ENCODE measurements around the gene GJA5. TPM values are rescaled to one million over a fixed set of nuclear protein-coding genes. Genes with fewer than 3 reads are reported as not detected.

GJA5 gene
- polyA plus RNA-seq, 1 experiment = not detected

GRCh38 chr1:147804942-147805723 is 44.7 kb upstream of the GJA5 start:
- TF ChIP-seq, protein P1, sequence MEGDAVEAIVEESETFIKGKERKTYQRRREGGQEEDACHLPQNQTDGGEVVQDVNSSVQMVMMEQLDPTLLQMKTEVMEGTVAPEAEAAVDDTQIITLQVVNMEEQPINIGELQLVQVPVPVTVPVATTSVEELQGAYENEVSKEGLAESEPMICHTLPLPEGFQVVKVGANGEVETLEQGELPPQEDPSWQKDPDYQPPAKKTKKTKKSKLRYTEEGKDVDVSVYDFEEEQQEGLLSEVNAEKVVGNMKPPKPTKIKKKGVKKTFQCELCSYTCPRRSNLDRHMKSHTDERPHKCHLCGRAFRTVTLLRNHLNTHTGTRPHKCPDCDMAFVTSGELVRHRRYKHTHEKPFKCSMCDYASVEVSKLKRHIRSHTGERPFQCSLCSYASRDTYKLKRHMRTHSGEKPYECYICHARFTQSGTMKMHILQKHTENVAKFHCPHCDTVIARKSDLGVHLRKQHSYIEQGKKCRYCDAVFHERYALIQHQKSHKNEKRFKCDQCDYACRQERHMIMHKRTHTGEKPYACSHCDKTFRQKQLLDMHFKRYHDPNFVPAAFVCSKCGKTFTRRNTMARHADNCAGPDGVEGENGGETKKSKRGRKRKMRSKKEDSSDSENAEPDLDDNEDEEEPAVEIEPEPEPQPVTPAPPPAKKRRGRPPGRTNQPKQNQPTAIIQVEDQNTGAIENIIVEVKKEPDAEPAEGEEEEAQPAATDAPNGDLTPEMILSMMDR (IDR thresholded peaks at IDR 0.05; ENCODE audit: low read depth, low read length) = no peak
- DNase-seq (ENCODE audit: low read depth, low spot score) = no peak
- H3K27me3 ChIP-seq (ENCODE audit: control insufficient read depth, insufficient read depth, low read length) = no peaks in the 10 kb centered on the region
- no peak overlapping the region for H3K4me3 ChIP-seq (ENCODE audit: low read depth, low read length)
- no peaks in the 10 kb centered on the region for H3K9me3 ChIP-seq (ENCODE audit: control insufficient read depth, insufficient read depth, low read length)
- CTCF ChIA-PET = no interaction called here
- H3K27ac ChIP-seq (ENCODE audit: low read depth, low read length) = peak overlapping the region; percentile 21
- POLR2A ChIA-PET = no interaction called here

DNA sequence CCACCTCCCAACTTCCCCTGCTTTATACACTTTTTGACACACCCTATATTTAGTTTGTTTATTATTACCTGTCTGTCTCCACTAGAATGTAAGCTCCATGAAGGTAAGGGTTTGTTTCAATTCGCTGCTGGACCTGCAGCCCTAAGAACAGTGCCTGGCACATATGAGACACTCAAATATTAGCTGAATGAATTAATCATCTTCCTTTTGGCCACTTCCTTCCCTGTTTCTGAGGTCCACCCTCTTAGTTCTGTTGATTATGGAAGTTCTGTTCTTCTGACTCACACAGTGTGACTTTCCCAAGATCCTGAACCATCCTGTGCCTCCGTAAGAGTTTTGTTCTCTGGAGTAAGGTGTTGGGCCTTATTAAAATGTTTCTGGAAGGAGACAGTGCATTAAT is 40.4 kb upstream of the GJA5 start:
- DNase-seq (ENCODE audit: low read depth, low spot score) = no peak
- no peak overlapping the region for H3K27ac ChIP-seq (ENCODE audit: low read depth, low read length)
- H3K4me3 ChIP-seq (ENCODE audit: low read depth, low read length) = no peak overlapping the region
- no peaks in the 10 kb centered on the region for H3K9me3 ChIP-seq (ENCODE audit: control insufficient read depth, insufficient read depth, low read length)
- TF ChIP-seq, protein P1 (IDR thresholded peaks at IDR 0.05; ENCODE audit: low read depth, low read length) = no peak
- POLR2A ChIA-PET = no interaction called here
- CTCF ChIA-PET = interaction anchor here (0.6 kb wide), 1 partner anchor 130 kb away, joined by 4 read pairs; no protein-coding TSS in a partner anchor
- no peaks in the 10 kb centered on the region for H3K27me3 ChIP-seq (ENCODE audit: control insufficient read depth, insufficient read depth, low read length)

- DNase-seq (ENCODE audit: low read depth, low spot score) = no peak
- TF ChIP-seq, protein P1 (IDR thresholded peaks at IDR 0.05; ENCODE audit: low read depth, low read length) = no peak
- no peak overlapping the region for H3K4me3 ChIP-seq (ENCODE audit: low read depth, low read length)
- no peak overlapping the region for H3K27ac ChIP-seq (ENCODE audit: low read depth, low read length)
- CTCF ChIA-PET = no interaction called here
- H3K27me3 ChIP-seq (ENCODE audit: control insufficient read depth, insufficient read depth, low read length) = no peaks in the 10 kb centered on the region
- no peaks in the 10 kb centered on the region for H3K9me3 ChIP-seq (ENCODE audit: control insufficient read depth, insufficient read depth, low read length)
- POLR2A ChIA-PET = no interaction called here
Measured at GRCh38 chr1:147798731-147799130, 38.3 kb upstream of the GJA5 start.

DNA sequence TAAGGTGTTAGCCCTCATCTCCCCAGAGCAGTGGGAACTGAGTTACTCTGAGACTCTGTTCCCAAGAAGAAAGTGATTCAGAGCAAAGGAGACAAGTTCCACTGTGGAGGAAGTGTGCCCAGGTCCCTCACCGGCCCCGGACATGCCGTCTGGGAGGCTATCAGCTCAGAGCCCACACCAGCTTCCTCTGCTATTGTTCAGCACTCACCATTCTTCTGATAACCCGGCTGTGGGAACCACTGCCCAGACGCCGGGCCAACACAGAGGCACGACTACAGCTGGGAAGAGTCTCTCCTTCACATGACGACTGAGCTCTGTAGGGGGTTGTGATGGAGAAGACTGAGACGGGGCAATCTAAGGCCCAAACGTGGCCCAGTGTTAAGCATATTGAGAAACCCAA is 34.2 kb upstream of the GJA5 start:
- Histone ChIP-seq H3K27me3 (ENCODE audit: control insufficient read depth, insufficient read depth, low read length) (peaks cover 2% of the 10 kb centered on the region), H3K27ac (ENCODE audit: low read depth, low read length) (no peak overlapping the region), H3K9me3 (ENCODE audit: control insufficient read depth, insufficient read depth, low read length) (no peaks in the 10 kb centered on the region), H3K4me3 (ENCODE audit: low read depth, low read length) (no peak overlapping the region)
- DNase-seq (ENCODE audit: low read depth, low spot score) = no peak
- CTCF ChIA-PET = no interaction called here
- POLR2A ChIA-PET = no interaction called here
- TF ChIP-seq, protein P1 (IDR thresholded peaks at IDR 0.05; ENCODE audit: low read depth, low read length) = no peak

- POLR2A ChIA-PET = interaction anchor here (0.6 kb wide), 1 partner anchor 288 kb away, joined by 4 read pairs; no protein-coding TSS in a partner anchor
Measured at GRCh38 chr1:147791876-147792275, 31.5 kb upstream of the GJA5 start.

More at GRCh38 chr1:147791876-147792275, 31.5 kb upstream of the GJA5 start:
- TF ChIP-seq, protein P1 (IDR thresholded peaks at IDR 0.05; ENCODE audit: low read depth, low read length) = no peak
- CTCF ChIA-PET = no interaction called here
- DNase-seq (ENCODE audit: low read depth, low spot score) = no peak
- Histone ChIP-seq H3K27me3 (ENCODE audit: control insufficient read depth, insufficient read depth, low read length) (peaks cover 2% of the 10 kb centered on the region), H3K9me3 (ENCODE audit: control insufficient read depth, insufficient read depth, low read length) (no peaks in the 10 kb centered on the region), H3K27ac (ENCODE audit: low read depth, low read length) (no peak overlapping the region), H3K4me3 (ENCODE audit: low read depth, low read length) (no peak overlapping the region)

All from AG04450 (cell line).